GM13977 (cell line): ENCODE results near the gene ZNF888.
"Not testable (repeated sequence)": the region's sequence is repeated elsewhere in the genome, so short reads cannot be mapped to it uniquely, and the experiment has no call there.

Source experiments
- DNase-seq: peaks from one replicate; pipeline ENCODE4 v3.0.0; 2012; ENCODE audit warnings: low spot score
- CTCF ChIP-seq: IDR thresholded peaks from 2 replicates; pipeline ENCODE4 v1.5.1; 2012; ENCODE audit warnings: mild to moderate bottlenecking, control low read depth; ENCODE audit not compliant: insufficient read depth; ENCODE audit errors: extremely low read depth, missing control alignments
- in situ Hi-C: fragments of 300-500 bp; cut with MboI; formaldehyde crosslinking; loops from one replicate; pipeline ENCODE4 v1.12.0; 2022; ENCODE audit warnings: low sequenced_read_pairs, low pct_unique_long_range_greater_than_20kb, mixed read lengths, inconsistent platforms; ENCODE audit not compliant: unreplicated experiment

ZNF888 gene

GRCh38 chr19:52957591-52957990, 34.4 kb upstream of the ZNF888 start:
- in situ Hi-C loops, result no loop called here
- DNase-seq, result no peak
- no peak for TF ChIP-seq CTCF

DNA sequence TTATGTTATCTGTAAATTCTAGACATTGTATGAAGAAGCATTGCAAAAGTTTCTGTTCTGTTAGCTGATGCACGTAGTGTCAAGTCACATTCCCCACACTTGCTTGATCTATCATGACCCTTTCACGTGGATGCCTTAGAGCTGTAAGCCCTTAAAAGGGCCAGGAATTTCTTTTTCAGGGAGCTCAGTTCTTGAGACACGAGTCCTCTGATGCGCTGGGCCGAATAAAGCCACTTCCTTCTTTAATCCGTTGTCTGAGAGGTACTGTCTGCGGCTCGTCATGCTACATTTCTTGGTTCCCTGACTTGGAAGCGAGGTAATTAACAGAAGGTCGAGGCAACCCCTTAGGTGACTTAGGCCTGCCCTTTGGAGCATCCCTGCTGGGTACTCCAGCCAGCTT, 33.7 kb upstream of the ZNF888 start:
- in situ Hi-C loops, result no loop called here
- DNase-seq, result no peak
- TF ChIP-seq CTCF, result no peak

DNA sequence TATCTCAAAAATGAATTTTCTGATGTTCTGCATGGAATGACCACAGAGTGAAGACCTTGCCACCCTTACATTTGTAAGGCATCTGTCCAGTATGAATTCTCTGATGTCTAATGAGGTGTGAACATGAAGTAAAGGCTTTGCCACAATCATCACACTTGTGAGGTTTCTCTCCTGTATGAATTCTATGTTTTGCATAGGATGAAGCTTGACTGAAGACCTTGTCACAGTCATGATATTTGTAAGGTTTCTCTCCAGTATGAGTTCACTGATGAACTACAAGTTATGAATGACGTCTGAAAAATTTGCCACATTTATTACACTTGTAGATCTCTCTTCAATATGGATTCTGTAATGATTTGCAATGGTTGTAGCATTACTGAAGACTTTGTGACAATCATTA, 26.2 kb upstream of the ZNF888 start:
- TF ChIP-seq CTCF, result no peak
- no peak for DNase-seq
- in situ Hi-C loops, result loop anchor here (10.0 kb wide), 1 partner anchor 95 kb away; the partner anchor contains the start of gene ZNF468

- no peak for DNase-seq
- in situ Hi-C loops, result loop anchor here (10.0 kb wide), 1 partner anchor 93 kb away; the partner anchor contains the start of gene ZNF468
- TF ChIP-seq CTCF, result no peak
These were observed 25.0 kb upstream of the ZNF888 start for GRCh38 chr19:52948025-52948770.

- TF ChIP-seq CTCF, result no peak
- in situ Hi-C loops, result loop anchor here (10.0 kb wide), 1 partner anchor 92 kb away; the partner anchor contains the start of gene ZNF468
- DNase-seq, result no peak
These were observed 23.4 kb upstream of the ZNF888 start for GRCh38 chr19:52946322-52947310.

GRCh38 chr19:52945652-52946321, 22.6 kb upstream of the ZNF888 start:
- no peak for TF ChIP-seq CTCF
- in situ Hi-C loops, result loop anchor here (10.0 kb wide), 1 partner anchor 91 kb away; the partner anchor contains the start of gene ZNF468
- DNase-seq, result no peak

- DNase-seq, result not testable (repeated sequence)
- in situ Hi-C loops, result loop anchor here (10.0 kb wide), 1 partner anchor 90 kb away; the partner anchor contains the start of gene ZNF468
These were observed 21.7 kb upstream of the ZNF888 start for GRCh38 chr19:52944703-52945493.
